Thymus (tissue), 11 donors: ENCODE results near the gene CNPY1. TPM values are rescaled to one million over a fixed set of nuclear protein-coding genes. Genes with fewer than 3 reads are reported as not detected.
A peak's percentile ranks its signal among the peaks of the same experiment; 100 is the strongest.

Experiments
- DNase-seq, 9 donors: peaks; one replicate each; pipeline ENCODE4 v3.0.0-alpha.2; 2013; ENCODE audit warnings: low spot score in 9 of 9, low read depth in 6 of 9, missing footprints in 1 of 9
- H3K27ac ChIP-seq, 2 donors: one replicate each; pipeline ENCODE4 v1.5.1; 2013; ENCODE audit warnings: control low read depth in 1 of 2, low read depth in 1 of 2, low read length in 1 of 2, mild to moderate bottlenecking in 1 of 2, moderate library complexity in 1 of 2
- H3K27me3 ChIP-seq, 2 donors: one replicate each; pipeline ENCODE4 v1.5.1; 2013; ENCODE audit warnings: low read length in 1 of 2; ENCODE audit not compliant: control insufficient read depth in 2 of 2, insufficient read depth in 1 of 2
- H3K36me3 ChIP-seq, 2 donors: one replicate each; pipeline ENCODE4 v1.5.1; 2013; ENCODE audit warnings: low read length in 1 of 2, mild to moderate bottlenecking in 1 of 2, moderate library complexity in 1 of 2; ENCODE audit not compliant: control insufficient read depth in 2 of 2, insufficient read depth in 2 of 2
- H3K4me1 ChIP-seq, 2 donors: one replicate each; pipeline ENCODE4 v1.5.1; 2013; ENCODE audit warnings: low read length in 2 of 2; ENCODE audit not compliant: control insufficient read depth in 2 of 2, insufficient read depth in 2 of 2
- H3K4me3 ChIP-seq, 2 donors: one replicate each; pipeline ENCODE4 v1.5.1; 2013; ENCODE audit warnings: low read length in 2 of 2, control low read depth in 1 of 2, mild to moderate bottlenecking in 1 of 2
- H3K9me3 ChIP-seq, 2 donors: one replicate each; pipeline ENCODE4 v1.5.1; 2013; ENCODE audit warnings: low read length in 1 of 2, mild to moderate bottlenecking in 1 of 2; ENCODE audit not compliant: control insufficient read depth in 2 of 2, insufficient read depth in 1 of 2
- WGBS: extraction: QIAGEN DNeasy Blood & Tissue Kit; methylation state at CpG from one replicate; pipeline ENCODE4 v1.1.7; 2013; 5-methylcytosine and 5-hydroxymethylcytosine counted together
- polyA plus RNA-seq: library from polyadenylated mRNA; stranded (reverse); fragments of 200-250 nt; gene quantifications from one replicate; pipeline ENCODE4 v1.2.3, GENCODE V29; 2013
- total RNA-seq: library from RNA; stranded (reverse); fragments of 120-200 nt; gene quantifications from one replicate; pipeline ENCODE4 v1.2.4, GENCODE V29; 2013
- donor health status: healthy.

The CNPY1 gene
- total and polyA plus RNA-seq, 2 donors, result 0.05 TPM; not detected in 1

- Histone ChIP-seq H3K36me3 (no peaks in the 10 kb centered on the region), H3K27me3 (peaks cover 9 to 63% of the 10 kb centered on the region in 2 donors), H3K4me3 (no peak overlapping the region), H3K9me3 (no peaks in the 10 kb centered on the region), H3K4me1 (no peaks in the 10 kb centered on the region), H3K27ac (no peak overlapping the region)
- 95% methylated on average over 9 of the region's 9 CpGs for WGBS
- DNase-seq, result no peak
These were observed 2.4 kb downstream of the CNPY1 start for GRCh38 chr7:155543926-155544325.

- no peaks in the 10 kb centered on the region for H3K36me3 ChIP-seq
- DNase-seq, result no peak
- no peaks in the 10 kb centered on the region for H3K9me3 ChIP-seq
- no peak overlapping the region for H3K4me3 ChIP-seq
- WGBS, result 87% methylated on average over 21 of the region's 21 CpGs
- no peaks in the 10 kb centered on the region for H3K4me1 ChIP-seq
- H3K27ac ChIP-seq, result no peak overlapping the region
- peaks cover 9 to 67% of the 10 kb centered on the region in 2 donors for H3K27me3 ChIP-seq
These were observed 3.1 kb downstream of the CNPY1 start for GRCh38 chr7:155543011-155543876.

GRCh38 chr7:155541986-155542675, 4.2 kb downstream of the CNPY1 start:
- Histone ChIP-seq H3K27ac (no peak overlapping the region), H3K27me3 (peaks cover 9 to 73% of the 10 kb centered on the region in 2 donors)
- no peak for DNase-seq

GRCh38 chr7:155540553-155540952, 5.8 kb downstream of the CNPY1 start:
- H3K27ac ChIP-seq, result no peak overlapping the region
- no peak for DNase-seq
- 76% methylated on average over 12 of the region's 12 CpGs for WGBS
- no peaks in the 10 kb centered on the region for H3K4me1 ChIP-seq
- H3K9me3 ChIP-seq, result no peaks in the 10 kb centered on the region
- no peak overlapping the region for H3K4me3 ChIP-seq
- H3K36me3 ChIP-seq, result no peaks in the 10 kb centered on the region
- peaks cover 18 to 81% of the 10 kb centered on the region in 2 donors for H3K27me3 ChIP-seq

More at GRCh38 chr7:155541986-155542675, 4.2 kb downstream of the CNPY1 start:
- WGBS, result 80% methylated on average over 19 of the region's 19 CpGs
- Histone ChIP-seq H3K4me1 (no peaks in the 10 kb centered on the region), H3K4me3 (no peak overlapping the region), H3K36me3 (no peaks in the 10 kb centered on the region), H3K9me3 (no peaks in the 10 kb centered on the region)

GRCh38 chr7:155538293-155538692, 8.1 kb downstream of the CNPY1 start:
- 50% methylated on average over 9 of the region's 9 CpGs for WGBS
- Histone ChIP-seq H3K4me3 (no peak overlapping the region), H3K4me1 (peaks cover 0 to 6% of the 10 kb centered on the region in 2 donors), H3K27me3 (peaks cover 27 to 91% of the 10 kb centered on the region in 2 donors), H3K36me3 (no peaks in the 10 kb centered on the region), H3K27ac (no peak overlapping the region), H3K9me3 (no peaks in the 10 kb centered on the region)
- no peak for DNase-seq

GRCh38 chr7:155536451-155536850, 9.9 kb downstream of the CNPY1 start:
- peaks cover 38 to 95% of the 10 kb centered on the region in 2 donors for H3K27me3 ChIP-seq
- 88% methylated on average over 8 of the region's 8 CpGs for WGBS

GRCh38 chr7:155534691-155535090, 11.7 kb downstream of the CNPY1 start:
- Histone ChIP-seq H3K27ac (no peak overlapping the region), H3K9me3 (peaks cover 0 to 4% of the 10 kb centered on the region in 2 donors), H3K4me3 (no peak overlapping the region), H3K4me1 (peaks cover 7 to 14% of the 10 kb centered on the region in 2 donors), H3K27me3 (peaks cover 47 to 95% of the 10 kb centered on the region in 2 donors), H3K36me3 (no peaks in the 10 kb centered on the region)
- DNase-seq, result no peak
- WGBS, result 79% methylated on average over 11 of the region's 11 CpGs

More at GRCh38 chr7:155536451-155536850, 9.9 kb downstream of the CNPY1 start:
- H3K4me3 ChIP-seq, result no peak overlapping the region
- H3K4me1 ChIP-seq, result peaks cover 7 to 14% of the 10 kb centered on the region in 2 donors
- H3K27ac ChIP-seq, result no peak overlapping the region
- no peaks in the 10 kb centered on the region for H3K36me3 ChIP-seq
- peaks cover 0 to 4% of the 10 kb centered on the region in 2 donors for H3K9me3 ChIP-seq
- no peak for DNase-seq

- WGBS, result 28% methylated on average over 27 of the region's 27 CpGs
- H3K4me1 ChIP-seq, result peaks cover 7 to 14% of the 10 kb centered on the region in 2 donors
- H3K9me3 ChIP-seq, result peaks cover 0 to 4% of the 10 kb centered on the region in 2 donors
- H3K27ac ChIP-seq, result no peak overlapping the region
- peaks cover 47 to 96% of the 10 kb centered on the region in 2 donors for H3K27me3 ChIP-seq
- peak in 3 of 9 donors; percentile 18 to 49 (median 34) for DNase-seq
- H3K4me3 ChIP-seq, result no peak overlapping the region
- H3K36me3 ChIP-seq, result no peaks in the 10 kb centered on the region
These were observed 12.3 kb downstream of the CNPY1 start for GRCh38 chr7:155533827-155534690.
